ENCODE data around the gene CNPY1.

- no peak for TF ChIP-seq CTCF (IDR thresholded peaks at IDR 0.05)
- TF ChIP-seq POLR2A (IDR thresholded peaks at IDR 0.05) = no peak
- no peak for TF ChIP-seq POLR2AphosphoS5 (IDR thresholded peaks at IDR 0.05)
Measured at GRCh38 chr7:155455132-155455693, 91.1 kb downstream of the CNPY1 start.
